ENCODE measurements around the gene KCNH8.

Gene KCNH8

GRCh38 chr3:19506171-19506570 is 357.9 kb downstream of the KCNH8 start:
- DNase-seq, result no peak

- no peak for DNase-seq
Observed at GRCh38 chr3:19522305-19522704, 374.0 kb downstream of the KCNH8 start.

GRCh38 chr3:19526071-19526470 is 377.8 kb downstream of the KCNH8 start:
- DNase-seq, result no peak

- DNase-seq, result no peak
Observed at GRCh38 chr3:19527746-19528145, 379.4 kb downstream of the KCNH8 start.

- DNase-seq, result no peak
Observed at GRCh38 chr3:19531426-19531825, 383.1 kb downstream of the KCNH8 start.

- DNase-seq, result no peak
Observed at GRCh38 chr3:19539518-19540392, 391.4 kb downstream of the KCNH8 start.

GRCh38 chr3:19540464-19540863 is 392.2 kb downstream of the KCNH8 start:
- DNase-seq, result no peak

- DNase-seq, result no peak
Observed at GRCh38 chr3:19541284-19541683, 393.0 kb downstream of the KCNH8 start.

- DNase-seq, result no peak
Observed at GRCh38 chr3:19543212-19543841, 395.0 kb downstream of the KCNH8 start.

GRCh38 chr3:19547665-19548464 is 399.6 kb downstream of the KCNH8 start:
- DNase-seq, result no peak

- no peak for DNase-seq
Observed at GRCh38 chr3:19559724-19560442, 411.6 kb downstream of the KCNH8 start.

GRCh38 chr3:19573644-19574043 is 425.3 kb downstream of the KCNH8 start:
- DNase-seq, result no peak

GRCh38 chr3:19574268-19574667 is 426.0 kb downstream of the KCNH8 start:
- DNase-seq, result no peak

GRCh38 chr3:19576343-19576742 is 428.0 kb downstream of the KCNH8 start:
- no peak for DNase-seq
